Left ventricle myocardium inferior (tissue), 1 donor: ENCODE data around the gene ZNF746. TPM values are rescaled to one million over a fixed set of nuclear protein-coding genes. Genes with fewer than 3 reads are reported as not detected.
"Not testable (repeated sequence)": the region's sequence is repeated elsewhere in the genome, so short reads cannot be mapped to it uniquely, and the experiment has no call there.

Experiments used
- DNase-seq: peaks from one replicate; pipeline ENCODE4 v3.0.0-alpha.2; 2020
- H3K27ac ChIP-seq: fragments of 200-600 bp; replicated peaks from 2 replicates; pipeline ENCODE4 v1.8.0; 2021
- H3K27me3 ChIP-seq: fragments of 200-600 bp; 2 replicates; pipeline ENCODE4 v1.8.0; 2021; ENCODE audit warnings: low read depth
- H3K36me3 ChIP-seq: fragments of 200-600 bp; 2 replicates; pipeline ENCODE4 v1.8.0; 2021
- H3K4me1 ChIP-seq: fragments of 200-600 bp; 2 replicates; pipeline ENCODE4 v1.8.0; 2021
- H3K4me3 ChIP-seq: fragments of 200-600 bp; 2 replicates; pipeline ENCODE4 v1.8.0; 2021; ENCODE audit warnings: mild to moderate bottlenecking, moderate library complexity
- H3K9me3 ChIP-seq: fragments of 200-600 bp; replicated peaks from 2 replicates; pipeline ENCODE4 v1.8.0; 2021
- CTCF ChIP-seq: fragments of 200-600 bp; IDR thresholded peaks from 2 replicates; pipeline ENCODE4 v1.8.0; 2021; ENCODE audit warnings: antibody characterized with exemption, mild to moderate bottlenecking, borderline replicate concordance
- intact Hi-C: fragments of 100-400 bp; cut with micrococcal nuclease; formaldehyde crosslinking; loops from one replicate; pipeline ENCODE4 v1.11.0; 2022
- total RNA-seq: library from RNA; stranded (reverse); fragmentation: NEBNext Ultra II Directional; extraction: Animal tissue kit (Norgen Biotek cat#: 25700); gene quantifications from one replicate; pipeline ENCODE4 v1.2.1, GENCODE V29; 2021
- donor health status: DM: no; HTN: yes; CAD: no; lungs with severe emphysema.

Gene ZNF746
- total RNA-seq, 1 donor from 2014 or later: 7.4 TPM

DNA sequence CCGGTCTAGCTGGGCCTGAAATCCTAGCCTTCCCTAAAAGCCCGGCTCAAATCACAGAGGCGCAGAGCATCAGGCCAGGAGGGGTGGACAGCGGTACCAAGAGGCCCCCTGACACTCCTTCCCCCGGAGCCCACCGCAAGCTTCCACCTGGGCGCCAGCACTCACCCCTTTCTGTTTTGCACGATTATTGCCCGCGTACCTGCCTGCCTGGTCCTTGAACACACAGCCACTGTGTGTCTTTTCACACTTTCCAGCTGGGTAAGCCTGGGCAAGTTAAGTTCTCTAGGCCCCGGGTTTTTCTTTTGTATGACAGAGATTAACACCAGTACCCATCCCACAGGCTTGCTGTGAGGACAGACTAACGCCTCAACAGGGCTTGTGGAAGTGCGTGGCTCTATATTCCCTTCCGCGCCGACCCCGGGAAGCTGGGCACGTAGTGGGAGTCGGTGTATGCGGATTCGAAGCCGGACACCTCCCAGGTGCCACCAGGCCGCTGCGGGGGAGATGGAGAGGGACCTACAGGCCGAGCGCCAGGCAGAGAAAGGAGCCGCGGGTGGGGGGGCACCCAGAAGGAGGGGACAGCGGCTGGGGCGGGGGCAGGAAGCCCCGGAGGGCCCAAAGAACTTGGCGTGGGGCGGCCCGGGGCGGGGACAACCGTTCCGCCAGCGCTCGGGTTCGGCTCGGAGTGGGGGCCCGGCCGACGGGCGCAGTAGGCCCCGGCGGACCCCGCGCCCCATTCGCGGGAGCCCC, 792 bp downstream of the ZNF746 start:
- Histone ChIP-seq H3K27me3 (no peaks in the 10 kb centered on the region), H3K9me3 (no peaks in the 10 kb centered on the region), H3K4me3 (peak overlapping the region; percentile 83), H3K36me3 (peaks cover 22% of the 10 kb centered on the region), H3K4me1 (peaks cover 33% of the 10 kb centered on the region), H3K27ac (peak overlapping the region; percentile 89)
- peak; percentile 60 for DNase-seq
- no peak for TF ChIP-seq CTCF
- intact Hi-C loops: loop anchor here (5.0 kb wide), 1 partner anchor 75 kb away; no protein-coding TSS in a partner anchor

DNA sequence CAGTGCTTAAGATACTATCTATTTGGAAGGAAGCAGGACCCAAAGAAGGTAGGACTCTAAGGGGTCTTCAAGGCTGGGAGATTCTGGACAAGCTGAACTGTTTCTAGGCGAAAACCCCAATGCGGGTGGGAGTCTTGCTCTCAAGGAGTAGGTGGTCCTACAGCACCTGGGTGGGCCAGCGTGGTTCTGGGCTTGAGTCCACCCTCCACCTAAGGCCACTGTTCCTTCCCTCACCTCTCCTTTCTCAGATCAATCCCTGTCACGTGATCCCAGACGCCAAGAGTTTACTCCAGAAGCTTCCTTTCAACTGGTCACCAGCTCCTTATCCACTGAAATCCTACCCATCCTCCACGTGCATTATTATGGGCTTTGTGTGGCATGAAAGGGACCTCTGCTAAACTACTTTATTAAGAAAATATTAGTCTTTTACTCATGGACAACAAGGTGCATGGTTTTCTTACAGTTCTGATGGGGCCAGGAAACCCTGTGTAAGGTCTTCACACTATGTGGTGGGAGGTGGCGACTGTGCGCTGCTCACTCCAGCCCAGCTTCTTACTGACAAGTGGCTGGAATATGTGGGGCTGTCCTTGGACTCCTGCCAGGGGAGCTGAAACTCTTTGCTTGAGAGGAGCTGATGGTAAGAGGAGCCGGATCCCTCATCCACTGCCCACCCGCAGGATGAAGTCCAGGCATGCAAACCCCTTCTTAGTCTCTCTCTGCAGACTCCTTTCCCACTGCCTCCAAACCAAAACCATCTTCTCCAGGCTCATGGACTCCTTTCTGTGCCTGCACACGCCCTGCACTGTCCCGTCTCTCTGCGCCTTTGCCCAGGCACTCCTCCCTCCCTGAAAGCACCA, 1.6 kb downstream of the ZNF746 start:
- intact Hi-C loops: loop anchor here (5.0 kb wide), 1 partner anchor 74 kb away; no protein-coding TSS in a partner anchor
- DNase-seq: peak; percentile 79
- no peak for TF ChIP-seq CTCF
- Histone ChIP-seq H3K27me3 (no peaks in the 10 kb centered on the region), H3K27ac (peak overlapping the region; percentile 89), H3K36me3 (peaks cover 31% of the 10 kb centered on the region), H3K9me3 (no peaks in the 10 kb centered on the region), H3K4me1 (peaks cover 33% of the 10 kb centered on the region), H3K4me3 (peak overlapping the region; percentile 83)

DNA sequence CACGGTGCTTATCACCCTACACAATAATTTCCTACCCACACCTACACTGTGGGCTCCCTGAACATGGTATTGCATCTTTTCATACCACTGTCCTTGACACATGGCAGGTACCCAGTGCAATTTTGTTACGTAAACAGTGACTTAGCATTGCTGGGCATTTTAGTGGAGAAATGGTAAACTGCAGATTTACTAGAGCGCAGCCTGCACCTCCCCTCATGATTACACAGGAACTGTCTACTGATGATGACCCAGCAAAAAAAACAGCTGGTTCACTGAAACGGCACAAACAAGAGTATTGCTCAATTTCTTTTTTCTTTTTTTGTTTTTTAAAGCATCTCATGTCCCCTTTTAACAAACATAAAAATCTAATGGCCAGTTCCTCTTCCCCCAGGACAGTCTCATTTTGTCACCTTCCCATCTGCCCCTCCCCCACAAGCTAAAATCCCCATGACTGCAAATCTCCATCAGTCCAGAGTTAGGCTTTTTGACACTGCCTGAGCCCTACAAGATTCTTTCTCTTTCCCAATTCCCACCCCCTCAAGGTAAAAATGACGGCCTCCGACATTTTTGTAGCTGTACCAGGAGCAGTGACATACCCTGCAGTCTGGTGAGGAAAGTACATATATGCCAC, 2.8 kb downstream of the ZNF746 start:
- Histone ChIP-seq H3K9me3 (no peaks in the 10 kb centered on the region), H3K27ac (peak overlapping the region; percentile 89), H3K27me3 (no peaks in the 10 kb centered on the region), H3K36me3 (peaks cover 42% of the 10 kb centered on the region), H3K4me3 (no peak overlapping the region), H3K4me1 (peaks cover 37% of the 10 kb centered on the region)
- TF ChIP-seq CTCF: no peak
- intact Hi-C loops: loop anchor here (5.0 kb wide), 1 partner anchor 73 kb away; no protein-coding TSS in a partner anchor
- no peak for DNase-seq

DNA sequence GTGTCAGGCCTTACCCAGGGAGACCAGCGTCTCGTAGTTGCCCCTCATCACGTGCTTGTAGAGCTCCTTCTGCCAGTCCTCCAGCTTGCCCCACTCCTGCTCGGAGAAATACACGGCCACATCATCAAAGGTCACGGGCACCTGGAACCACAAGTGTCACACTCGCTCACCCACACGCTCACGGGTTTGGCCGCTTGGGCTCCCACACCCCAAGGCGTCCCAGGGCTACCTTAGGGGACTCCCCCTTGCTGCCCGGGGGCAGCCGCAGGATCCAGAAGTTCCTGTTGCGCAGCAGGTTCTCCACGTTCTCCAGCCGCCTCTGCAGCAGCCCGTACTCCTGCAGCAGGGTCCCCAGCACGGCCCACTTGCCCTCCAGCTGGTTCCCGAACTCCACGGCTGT, 3.6 kb downstream of the ZNF746 start:
- H3K4me3 ChIP-seq, intact Hi-C loops, H3K27me3 ChIP-seq, H3K9me3 ChIP-seq, DNase-seq, H3K27ac ChIP-seq: not testable (repeated sequence)
- Histone ChIP-seq H3K36me3 (peaks cover 45% of the 10 kb centered on the region), H3K4me1 (peaks cover 37% of the 10 kb centered on the region)

DNA sequence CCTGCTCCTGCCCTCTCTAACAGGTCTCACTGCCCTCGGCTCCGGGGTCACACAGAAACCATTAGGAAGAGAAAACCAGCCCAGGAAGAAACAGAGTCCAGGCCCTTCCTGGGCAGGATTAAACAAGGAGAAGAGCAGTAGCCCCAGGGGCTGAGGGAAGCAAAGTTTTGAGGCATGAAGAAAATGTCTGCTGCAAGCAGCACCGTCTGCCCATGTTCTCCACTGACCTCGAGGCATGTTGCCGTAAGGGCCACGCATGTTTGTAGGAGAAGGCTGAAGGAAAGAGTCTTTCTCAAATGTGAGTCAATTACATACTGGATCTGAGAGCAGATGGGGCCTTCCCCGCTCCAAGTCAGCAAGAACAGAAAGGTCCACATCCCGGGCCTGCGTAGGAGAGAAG, 4.2 kb downstream of the ZNF746 start:
- Histone ChIP-seq H3K36me3 (peaks cover 49% of the 10 kb centered on the region), H3K9me3 (no peaks in the 10 kb centered on the region), H3K4me1 (peaks cover 37% of the 10 kb centered on the region), H3K27me3 (no peaks in the 10 kb centered on the region), H3K4me3 (no peak overlapping the region), H3K27ac (no peak overlapping the region)
- intact Hi-C loops: no loop called here
- no peak for DNase-seq
- no peak for TF ChIP-seq CTCF
